MM.1S (cell line): ENCODE data around the gene ARID5A.

ENCODE experiments used
- DNase-seq: peaks from one replicate; pipeline ENCODE4 v3.0.0-alpha.2; 2015
- H2AFZ ChIP-seq: fragments of 300-600 bp; sonication (generic); 2 replicates; pipeline ENCODE4 v1.6.0; 2016; ENCODE audit warnings: antibody characterized with exemption, low read length
- H3F3A ChIP-seq: fragments of 300-600 bp; sonication (generic); 2 replicates; pipeline ENCODE4 v1.6.1; 2016; ENCODE audit warnings: mild to moderate bottlenecking, antibody characterized with exemption, low read length, moderate library complexity, mixed read lengths; ENCODE audit not compliant: insufficient read depth
- H3K27ac ChIP-seq: fragments of 300-600 bp; sonication (generic); 2 replicates; pipeline ENCODE4 v1.5.1; 2016; ENCODE audit warnings: mild to moderate bottlenecking, low read length
- H3K27me3 ChIP-seq: fragments of 300-600 bp; sonication (generic); replicated peaks from 2 replicates; pipeline ENCODE4 v1.6.0; 2016; ENCODE audit warnings: low read length; ENCODE audit not compliant: insufficient read depth
- H3K36me3 ChIP-seq: fragments of 300-600 bp; sonication (generic); replicated peaks from 2 replicates; pipeline ENCODE4 v1.6.1; 2016; ENCODE audit warnings: mild to moderate bottlenecking, low read length, mixed read lengths; ENCODE audit not compliant: insufficient read depth
- H3K4me1 ChIP-seq: fragments of 300-600 bp; sonication (generic); 2 replicates; pipeline ENCODE4 v1.6.1; 2016; ENCODE audit warnings: low read length, mixed read lengths
- H3K4me2 ChIP-seq: fragments of 300-600 bp; sonication (generic); 2 replicates; pipeline ENCODE4 v1.6.0; 2016; ENCODE audit warnings: low read depth, low read length
- H3K4me3 ChIP-seq: fragments of 300-600 bp; sonication (generic); 2 replicates; pipeline ENCODE4 v1.5.1; 2016; ENCODE audit warnings: low read length, mixed read lengths
- H3K79me2 ChIP-seq: fragments of 300-600 bp; sonication (generic); 2 replicates; pipeline ENCODE4 v1.6.1; 2016; ENCODE audit warnings: mixed run types, low read length, mixed read lengths
- H3K9ac ChIP-seq: fragments of 300-600 bp; sonication (generic); 2 replicates; pipeline ENCODE4 v1.6.1; 2016; ENCODE audit warnings: low read length, mixed read lengths
- H3K9me2 ChIP-seq: fragments of 300-600 bp; sonication (generic); replicated peaks from 2 replicates; pipeline ENCODE4 v1.6.1; 2016; ENCODE audit warnings: mild to moderate bottlenecking, low read length, mixed read lengths; ENCODE audit not compliant: insufficient read depth
- H3K9me3 ChIP-seq: fragments of 300-600 bp; sonication (generic); replicated peaks from 2 replicates; pipeline ENCODE4 v1.6.1; 2016; ENCODE audit warnings: mild to moderate bottlenecking, low read length, mixed read lengths; ENCODE audit not compliant: insufficient read depth
- H4K20me1 ChIP-seq: fragments of 300-600 bp; sonication (generic); 2 replicates; pipeline ENCODE4 v1.6.1; 2016; ENCODE audit warnings: mild to moderate bottlenecking, low read length, moderate library complexity, mixed read lengths; ENCODE audit not compliant: insufficient read depth
- CTCF ChIP-seq: fragments of 300-600 bp; sonication (generic); IDR thresholded peaks from 2 replicates; pipeline ENCODE4 v1.5.1; 2016; ENCODE audit warnings: antibody characterized with exemption, low read length, mixed read lengths
- EZH2 ChIP-seq: fragments of 300-600 bp; sonication (generic); optimal IDR thresholded peaks from 2 replicates; pipeline ENCODE3; 2017; ENCODE audit warnings: low read depth, mild to moderate bottlenecking, antibody characterized with exemption, low read length, mixed read lengths
- EZH2phosphoT487 ChIP-seq: fragments of 300-600 bp; sonication (generic); IDR thresholded peaks from 2 replicates; pipeline ENCODE4 v1.6.1; 2018; ENCODE audit warnings: antibody characterized with exemption, low read length

The ARID5A gene

GRCh38 chr2:96500385-96501066 is 36.0 kb upstream of the ARID5A start:
- H3K9me2 ChIP-seq: no peaks in the 10 kb centered on the region
- no peaks in the 10 kb centered on the region for H3K27me3 ChIP-seq
- H3K9me3 ChIP-seq: no peaks in the 10 kb centered on the region
- no peak overlapping the region for H2AFZ ChIP-seq
- no peaks in the 10 kb centered on the region for H4K20me1 ChIP-seq
- no peak overlapping the region for H3K9ac ChIP-seq
- TF ChIP-seq EZH2 (no peak), EZH2phosphoT487 (no peak), CTCF (no peak)
- H3K79me2 ChIP-seq: no peaks in the 10 kb centered on the region
- no peak overlapping the region for H3K27ac ChIP-seq
- no peaks in the 10 kb centered on the region for H3F3A ChIP-seq
- H3K4me2 ChIP-seq: no peak overlapping the region
- peaks cover 12% of the 10 kb centered on the region for H3K4me1 ChIP-seq
- H3K4me3 ChIP-seq: no peak overlapping the region
- no peaks in the 10 kb centered on the region for H3K36me3 ChIP-seq
- DNase-seq: no peak

GRCh38 chr2:96501471-96501874 is 35.1 kb upstream of the ARID5A start:
- Histone ChIP-seq H3F3A (no peaks in the 10 kb centered on the region), H3K9me2 (no peaks in the 10 kb centered on the region), H4K20me1 (no peaks in the 10 kb centered on the region), H3K27ac (no peak overlapping the region), H3K9ac (no peak overlapping the region), H3K4me3 (no peak overlapping the region), H3K4me2 (no peak overlapping the region), H2AFZ (peak overlapping the region; percentile 36), H3K9me3 (no peaks in the 10 kb centered on the region), H3K79me2 (no peaks in the 10 kb centered on the region), H3K36me3 (no peaks in the 10 kb centered on the region), H3K4me1 (peaks cover 12% of the 10 kb centered on the region), H3K27me3 (no peaks in the 10 kb centered on the region)
- DNase-seq: peak; percentile 41
- no peak for TF ChIP-seq CTCF
- no peak for TF ChIP-seq EZH2phosphoT487
- TF ChIP-seq EZH2: no peak

- Histone ChIP-seq H3K27me3 (no peaks in the 10 kb centered on the region), H3F3A (no peaks in the 10 kb centered on the region), H2AFZ (peak overlapping the region; percentile 36), H3K9ac (no peak overlapping the region), H3K79me2 (no peaks in the 10 kb centered on the region), H3K4me2 (no peak overlapping the region), H3K9me2 (no peaks in the 10 kb centered on the region), H3K9me3 (no peaks in the 10 kb centered on the region), H3K36me3 (no peaks in the 10 kb centered on the region), H3K4me3 (no peak overlapping the region), H3K27ac (no peak overlapping the region), H3K4me1 (peaks cover 12% of the 10 kb centered on the region), H4K20me1 (no peaks in the 10 kb centered on the region)
- no peak for DNase-seq
- no peak for TF ChIP-seq CTCF
- no peak for TF ChIP-seq EZH2
- TF ChIP-seq EZH2phosphoT487: no peak
Observed at GRCh38 chr2:96501886-96502810, 34.4 kb upstream of the ARID5A start.
